Choroid plexus epithelial cell (primary cell): ENCODE data around the gene ATP6V0A4.

Experiments
- DNase-seq: peaks from one replicate; pipeline ENCODE4 v3.0.0-alpha.2; 2010; ENCODE audit warnings: low read depth
- H3K4me3 ChIP-seq: 2 replicates; pipeline ENCODE4 v1.5.1; 2011; ENCODE audit warnings: low read depth, mild to moderate bottlenecking, control low read depth, low read length, moderate library complexity
- CTCF ChIP-seq: conservative IDR thresholded peaks from 2 replicates; pipeline ENCODE4 v1.5.1; 2011; ENCODE audit warnings: low read depth, mild to moderate bottlenecking, control low read depth, inconsistent platforms, low read length, moderate library complexity

The ATP6V0A4 gene

GRCh38 chr7:138663725-138664710 lies 134.0 kb downstream of the ATP6V0A4 start:
- DNase-seq: peak; percentile 45
- TF ChIP-seq CTCF: no peak
- H3K4me3 ChIP-seq: peak overlapping the region; percentile 47

- no peak for DNase-seq
- H3K4me3 ChIP-seq: no peak overlapping the region
- no peak for TF ChIP-seq CTCF
These were observed 135.0 kb downstream of the ATP6V0A4 start for GRCh38 chr7:138662991-138663320.

- DNase-seq: no peak
- H3K4me3 ChIP-seq: no peak overlapping the region
- no peak for TF ChIP-seq CTCF
These were observed 135.7 kb downstream of the ATP6V0A4 start for GRCh38 chr7:138662076-138662990.

- no peak for DNase-seq
- H3K4me3 ChIP-seq: no peak overlapping the region
- TF ChIP-seq CTCF: no peak
These were observed 136.8 kb downstream of the ATP6V0A4 start for GRCh38 chr7:138661069-138661635.

GRCh38 chr7:138658889-138659288 lies 139.1 kb downstream of the ATP6V0A4 start:
- H3K4me3 ChIP-seq: no peak overlapping the region
- TF ChIP-seq CTCF: no peak
- no peak for DNase-seq

GRCh38 chr7:138657854-138658386 lies 140.1 kb downstream of the ATP6V0A4 start:
- DNase-seq: no peak
- no peak overlapping the region for H3K4me3 ChIP-seq
- TF ChIP-seq CTCF: no peak
